CD4-positive, alpha-beta T cell treated with Interleukin-21 for 1 hour (primary cell): ENCODE data around the gene RND3.

Experiments
- DNase-seq: peaks from one replicate; pipeline ENCODE4 v3.0.0-alpha.2; 2020

Gene RND3

DNA sequence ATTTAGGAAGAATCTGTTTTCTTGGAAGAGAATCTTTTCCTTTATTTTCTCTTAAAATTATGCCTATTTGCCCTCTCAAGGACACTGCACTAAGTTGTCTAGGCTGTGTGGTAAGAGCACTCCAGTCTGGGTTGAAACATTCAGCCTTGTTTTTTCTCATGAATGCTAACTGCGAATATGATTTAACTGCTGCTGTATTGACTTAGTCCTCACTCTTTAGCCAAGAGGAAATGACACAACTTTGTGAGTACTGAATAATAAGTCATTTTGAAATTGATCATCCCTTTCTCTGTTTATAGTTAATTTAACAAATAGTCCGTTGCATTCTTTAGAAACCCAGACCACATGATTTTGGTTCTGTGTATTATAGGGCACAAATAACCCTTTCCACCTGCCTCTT, 4.5 kb upstream of the RND3 start:
- DNase-seq, result no peak

DNA sequence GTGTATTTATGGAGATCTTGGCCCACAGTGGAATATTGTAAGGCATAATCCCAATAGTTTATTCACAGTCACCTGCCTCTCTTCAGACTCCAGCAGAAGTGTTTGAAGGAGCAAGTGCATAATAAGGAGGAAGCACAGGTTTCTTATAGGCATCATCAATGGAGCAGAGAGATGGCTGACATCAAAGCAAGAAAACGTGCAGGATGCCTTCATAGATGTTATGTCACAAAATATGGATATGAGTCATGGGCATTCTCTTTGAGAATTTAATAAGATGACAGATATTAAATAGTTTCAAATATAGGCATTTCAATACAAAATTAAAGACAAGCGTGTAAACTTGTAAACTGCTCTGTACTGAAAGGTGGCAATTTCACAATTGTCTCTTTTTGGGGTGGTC, 4.0 kb upstream of the RND3 start:
- no peak for DNase-seq

DNA sequence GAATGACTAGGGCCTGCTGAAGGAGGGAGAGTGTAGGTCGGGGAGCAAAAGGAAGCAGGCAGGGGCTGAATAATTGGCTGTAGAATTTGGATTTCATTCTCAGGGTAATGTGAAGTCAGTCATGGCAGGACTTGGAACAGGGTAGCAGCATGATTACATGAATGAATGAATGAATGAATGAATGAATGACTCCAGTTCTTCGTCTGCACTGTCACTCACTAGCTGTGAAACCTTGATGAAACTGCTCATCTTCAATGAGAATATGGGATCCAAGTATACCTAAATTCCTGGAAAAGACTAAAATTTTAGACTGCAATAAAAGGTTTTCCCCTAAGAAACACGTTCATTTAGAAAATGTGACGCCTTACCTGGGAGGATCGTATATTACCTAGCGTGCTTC, 3.0 kb upstream of the RND3 start:
- DNase-seq, result no peak

DNA sequence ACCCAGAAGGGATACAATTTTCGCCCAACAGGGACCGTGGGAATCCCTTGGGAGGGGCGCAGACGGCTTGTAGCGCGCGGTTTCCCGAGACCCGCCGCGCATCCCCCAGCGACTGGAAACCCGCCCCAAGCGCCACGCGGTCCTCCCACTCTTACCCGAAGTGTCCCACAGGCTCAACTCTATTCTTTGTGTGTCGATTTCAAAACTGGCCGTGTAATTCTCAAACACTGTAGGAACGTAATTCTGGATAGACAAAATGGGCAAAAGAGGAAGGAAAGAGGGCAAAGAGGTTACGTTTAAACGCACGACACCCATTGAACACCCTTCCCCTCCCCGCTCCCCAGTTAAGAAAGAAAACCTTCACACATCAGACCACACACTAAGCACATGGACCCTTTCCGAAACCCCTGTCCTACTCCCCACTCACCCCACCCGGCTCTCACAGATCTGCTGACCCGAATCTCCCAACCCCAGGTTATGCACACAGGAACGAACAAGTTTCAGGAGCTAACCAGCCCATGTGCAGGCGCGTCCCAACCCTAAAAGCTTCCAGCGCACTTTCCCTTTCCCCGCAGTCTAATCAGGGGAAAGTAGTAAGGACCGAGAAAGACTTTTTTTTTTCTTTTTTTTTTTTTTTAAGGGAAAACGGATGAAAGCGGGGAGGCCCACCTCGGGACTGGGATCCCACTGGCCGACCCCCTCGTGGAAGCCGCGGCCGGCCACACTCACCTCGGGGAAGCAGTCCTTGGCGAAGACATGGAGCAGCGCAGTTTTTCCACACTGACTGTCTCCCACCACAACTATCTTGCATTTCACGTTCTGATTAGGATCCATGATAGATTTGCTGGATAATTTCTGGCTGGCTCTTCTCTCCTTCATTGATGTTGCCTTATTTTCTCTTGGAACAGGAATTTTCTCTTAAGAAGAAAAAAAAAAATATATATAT, 655 bp downstream of the RND3 start:
- DNase-seq, result no peak

DNA sequence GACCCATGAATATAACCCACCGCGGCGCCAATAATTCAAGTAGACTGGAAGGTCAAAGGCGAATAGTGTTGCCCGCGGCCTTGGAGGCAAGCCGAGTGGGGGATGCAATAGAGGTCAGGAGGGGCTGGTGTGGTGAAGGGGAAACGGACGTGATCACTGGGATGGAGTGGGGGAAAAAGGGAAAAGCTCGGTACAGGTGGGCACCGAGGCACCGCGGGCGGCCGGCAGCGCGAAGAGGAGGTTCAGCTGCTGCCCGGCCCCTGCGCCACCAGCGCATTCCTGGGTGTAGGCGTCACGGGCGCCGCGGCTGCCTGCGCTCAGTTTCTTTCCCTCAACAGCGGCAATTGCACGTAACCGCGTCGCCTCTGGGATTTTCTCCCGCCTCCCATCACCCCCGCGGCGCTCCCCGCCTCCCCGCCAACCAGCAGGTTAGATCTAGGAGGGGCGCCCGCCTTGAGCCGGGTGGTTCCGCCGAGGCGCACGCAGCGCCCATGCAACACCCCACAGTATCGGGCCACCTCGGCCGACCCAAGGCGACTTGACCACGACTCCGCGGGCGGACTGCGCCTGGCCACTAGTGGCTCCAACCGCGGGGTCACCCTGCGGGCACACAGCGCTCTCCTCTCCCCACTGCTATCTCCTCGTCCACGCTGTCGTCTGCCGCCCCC, 1.5 kb downstream of the RND3 start:
- DNase-seq, result no peak

DNA sequence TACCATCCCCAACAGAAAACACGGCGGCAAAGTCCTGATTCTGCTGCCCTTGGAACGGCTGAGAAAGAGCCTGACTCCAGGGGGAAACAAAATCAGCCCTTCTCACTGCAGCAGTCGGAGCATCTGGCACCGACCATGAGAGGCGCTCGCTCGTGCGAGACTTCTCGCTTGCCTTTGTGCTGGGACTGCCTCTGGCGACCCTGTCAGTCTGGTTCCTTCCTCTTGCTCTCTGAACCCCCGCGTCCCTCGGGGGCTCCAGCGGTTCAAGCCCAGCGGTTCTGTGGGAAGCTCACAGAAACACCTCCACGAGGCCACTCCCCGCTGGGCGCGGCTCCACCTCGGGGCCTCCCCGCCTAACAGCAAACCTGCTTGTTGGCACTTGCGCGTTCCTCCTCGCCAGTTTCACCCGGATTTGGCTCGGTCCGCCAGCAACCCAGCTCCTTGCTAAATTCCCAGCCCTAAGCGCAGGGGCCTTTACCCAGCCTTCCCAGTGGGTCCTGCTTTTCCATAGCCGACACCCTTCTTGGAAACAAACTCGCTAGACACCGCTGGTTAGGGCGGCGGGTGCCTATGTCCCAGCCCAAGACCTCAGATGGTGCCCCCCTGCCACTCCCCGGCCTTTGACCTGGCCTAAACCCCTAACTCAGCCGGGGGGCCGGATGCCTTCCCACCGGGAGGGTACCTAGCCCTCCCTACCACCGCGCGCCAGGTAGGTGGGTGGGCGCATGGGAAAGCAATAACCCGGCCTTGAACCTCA, 2.2 kb downstream of the RND3 start:
- DNase-seq, result no peak

DNA sequence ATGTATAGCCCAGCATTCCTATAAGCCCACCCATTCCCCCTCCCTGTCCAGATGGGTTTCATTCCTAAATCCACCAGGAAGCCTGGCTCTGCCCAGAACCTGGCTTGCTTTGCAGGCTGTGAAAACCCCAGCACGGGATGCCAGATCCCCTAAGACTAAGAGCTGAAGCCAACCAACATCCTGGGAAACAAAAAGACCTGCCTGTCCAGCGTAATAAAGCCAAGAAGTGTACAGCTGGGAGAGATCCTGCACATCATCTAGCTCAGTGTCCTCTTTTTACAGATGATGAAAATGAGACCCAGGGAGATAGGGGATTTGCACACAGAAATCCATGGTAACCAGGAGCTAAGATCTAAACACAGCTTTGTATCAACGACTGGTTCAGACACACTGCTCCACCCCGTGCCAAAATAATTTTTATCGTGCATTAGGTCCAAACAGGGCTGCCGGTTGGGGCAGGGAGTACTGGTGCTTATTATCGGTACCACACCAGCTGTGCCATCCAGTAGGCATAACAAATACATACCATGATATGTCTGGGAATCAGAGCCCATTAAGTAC, 2.9 kb downstream of the RND3 start:
- DNase-seq, result no peak

DNA sequence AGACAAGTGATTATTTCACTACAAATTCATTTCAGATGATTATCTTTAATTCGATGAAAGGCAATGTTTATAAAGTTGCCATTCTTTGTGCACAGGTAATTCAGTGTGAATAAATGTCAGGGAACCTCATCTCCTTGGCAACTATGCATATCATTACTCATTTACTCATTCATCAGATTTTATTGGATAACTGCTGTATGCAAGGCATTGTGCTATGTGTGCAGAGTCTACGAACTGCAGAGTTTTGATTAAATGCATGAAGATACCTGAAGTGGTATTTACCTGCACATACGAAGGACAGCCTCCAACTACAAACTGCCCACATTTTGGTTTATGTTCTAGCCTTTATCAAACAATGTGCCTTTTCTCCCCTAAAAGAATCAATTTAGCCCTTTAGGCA, 3.5 kb downstream of the RND3 start:
- DNase-seq, result no peak

DNA sequence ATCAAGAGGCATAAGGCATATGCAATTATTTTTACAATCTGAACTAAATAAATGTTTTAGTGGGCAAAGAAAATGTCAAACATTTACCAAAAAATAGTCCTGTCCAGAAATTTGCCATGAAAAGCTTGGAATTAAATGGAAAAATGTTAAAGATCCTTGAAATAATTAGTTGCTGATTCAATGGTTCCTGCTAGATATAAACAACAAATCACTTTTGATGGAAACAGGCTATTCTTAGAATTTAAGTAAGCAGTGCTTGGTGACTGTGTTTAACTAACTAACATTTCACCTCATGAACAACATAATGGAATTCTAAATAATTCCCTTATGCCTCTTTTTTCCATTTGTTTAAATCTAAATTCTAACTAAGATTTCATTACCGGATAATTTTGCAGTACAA, 3.9 kb downstream of the RND3 start:
- DNase-seq, result no peak

DNA sequence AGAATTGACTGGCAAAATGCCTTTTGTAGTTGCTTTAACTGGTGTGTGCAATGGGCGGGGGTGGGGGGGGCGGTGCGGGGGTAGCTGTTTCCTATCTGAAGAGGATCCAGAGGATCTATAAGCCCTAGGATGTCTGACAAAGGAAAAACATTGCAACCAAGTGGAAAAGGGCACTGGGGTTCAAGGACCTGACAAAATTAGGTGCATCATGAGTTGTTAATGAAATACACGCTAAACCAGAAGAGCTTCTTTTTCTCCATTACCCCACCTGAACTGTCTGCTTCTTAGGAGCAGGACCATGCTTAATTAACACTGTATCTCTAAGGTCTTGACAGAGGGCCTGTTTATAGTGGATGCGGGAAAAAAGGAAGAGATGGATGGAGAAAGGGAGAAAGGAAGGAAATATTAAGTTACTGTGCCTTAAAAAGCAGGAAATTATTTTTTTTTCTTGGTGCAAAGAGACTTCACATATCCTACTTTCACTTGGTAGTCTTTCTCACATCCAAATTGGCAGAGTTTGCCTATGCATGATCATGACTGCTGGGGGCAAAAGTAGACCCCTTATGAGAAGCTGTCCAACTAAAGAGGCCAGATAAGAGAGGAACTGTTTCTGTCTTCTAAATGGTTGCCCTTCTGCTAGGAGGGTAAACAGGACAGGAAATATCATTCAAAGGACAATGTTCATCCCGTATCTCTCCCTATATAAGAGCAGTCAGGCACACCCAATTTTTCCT, 4.6 kb downstream of the RND3 start:
- DNase-seq, result no peak

DNA sequence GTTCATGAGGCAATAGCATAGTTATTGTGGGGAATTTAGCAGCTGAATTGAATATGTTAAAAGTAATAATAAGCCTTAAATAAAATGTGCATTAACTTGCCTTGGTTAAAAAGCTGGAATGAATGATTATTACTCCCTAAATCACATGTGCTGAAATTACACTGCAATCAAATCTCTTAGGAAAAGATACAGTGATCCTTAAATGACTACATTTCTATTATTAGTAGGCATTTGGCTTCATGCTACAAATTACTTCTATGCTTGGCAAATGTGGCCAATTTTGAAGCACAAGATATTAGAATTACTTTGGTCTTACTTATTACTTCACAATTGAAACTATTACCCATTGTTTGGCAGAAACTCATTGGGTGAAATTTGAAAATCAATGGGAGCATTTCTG, 5.4 kb downstream of the RND3 start:
- DNase-seq, result no peak

DNA sequence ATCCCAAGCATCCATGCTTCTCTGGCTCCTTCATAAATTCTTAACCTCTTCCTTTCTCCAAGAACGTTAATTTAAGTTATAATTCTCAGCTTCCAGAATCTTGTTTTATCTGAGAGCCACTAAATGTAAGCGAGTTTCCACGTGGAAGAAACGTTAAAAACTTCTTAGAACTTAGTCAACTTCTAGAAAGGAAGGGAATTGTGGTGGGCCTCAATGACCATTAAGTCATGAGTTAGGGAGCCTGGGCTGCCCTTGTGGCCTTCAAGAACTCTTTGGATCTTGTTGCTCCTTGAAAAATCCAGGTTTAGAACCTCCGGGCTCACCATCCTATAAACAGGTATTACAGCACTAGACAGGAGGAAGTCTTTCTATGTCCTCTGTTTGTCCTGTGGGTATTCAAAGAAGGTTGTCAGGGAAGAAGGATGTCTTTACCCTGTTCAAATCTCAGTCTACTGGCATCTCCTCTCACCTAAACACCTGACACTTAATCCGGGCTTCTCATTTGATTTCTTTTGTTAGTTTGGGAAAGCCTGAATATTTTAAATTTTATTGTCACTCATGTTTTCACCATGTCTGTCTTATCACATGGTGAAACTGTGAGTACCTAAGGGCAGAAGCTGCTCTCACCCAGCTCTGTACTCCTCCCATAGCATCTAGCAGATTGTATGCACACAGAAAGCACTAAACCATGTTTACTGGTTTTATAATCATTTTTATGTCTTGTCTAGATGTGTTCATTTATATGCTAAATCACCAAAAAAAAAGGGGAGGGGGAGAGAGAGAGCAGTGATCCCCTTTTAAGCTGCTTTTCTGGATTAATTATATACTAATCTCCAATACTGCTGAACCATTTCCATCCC, 6.3 kb downstream of the RND3 start:
- DNase-seq, result no peak

DNA sequence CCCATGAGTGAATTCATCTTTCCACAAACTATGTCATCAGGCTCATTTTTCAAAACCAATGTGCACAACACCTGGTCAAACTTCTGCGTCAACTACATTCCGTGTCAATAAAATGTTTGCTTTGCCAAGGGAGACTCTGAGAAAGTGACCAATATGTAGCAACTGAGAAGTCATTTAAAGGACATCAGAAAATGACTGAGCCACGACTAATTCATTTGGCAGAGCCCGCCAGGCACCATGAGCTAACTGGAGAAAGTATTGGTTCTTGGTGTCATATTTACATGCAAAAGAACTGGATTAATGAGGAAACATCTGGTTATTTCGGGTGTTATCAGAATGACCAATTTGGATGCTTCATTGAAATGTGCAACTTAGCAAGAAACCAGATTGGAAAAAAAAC, 7.2 kb downstream of the RND3 start:
- DNase-seq, result no peak

DNA sequence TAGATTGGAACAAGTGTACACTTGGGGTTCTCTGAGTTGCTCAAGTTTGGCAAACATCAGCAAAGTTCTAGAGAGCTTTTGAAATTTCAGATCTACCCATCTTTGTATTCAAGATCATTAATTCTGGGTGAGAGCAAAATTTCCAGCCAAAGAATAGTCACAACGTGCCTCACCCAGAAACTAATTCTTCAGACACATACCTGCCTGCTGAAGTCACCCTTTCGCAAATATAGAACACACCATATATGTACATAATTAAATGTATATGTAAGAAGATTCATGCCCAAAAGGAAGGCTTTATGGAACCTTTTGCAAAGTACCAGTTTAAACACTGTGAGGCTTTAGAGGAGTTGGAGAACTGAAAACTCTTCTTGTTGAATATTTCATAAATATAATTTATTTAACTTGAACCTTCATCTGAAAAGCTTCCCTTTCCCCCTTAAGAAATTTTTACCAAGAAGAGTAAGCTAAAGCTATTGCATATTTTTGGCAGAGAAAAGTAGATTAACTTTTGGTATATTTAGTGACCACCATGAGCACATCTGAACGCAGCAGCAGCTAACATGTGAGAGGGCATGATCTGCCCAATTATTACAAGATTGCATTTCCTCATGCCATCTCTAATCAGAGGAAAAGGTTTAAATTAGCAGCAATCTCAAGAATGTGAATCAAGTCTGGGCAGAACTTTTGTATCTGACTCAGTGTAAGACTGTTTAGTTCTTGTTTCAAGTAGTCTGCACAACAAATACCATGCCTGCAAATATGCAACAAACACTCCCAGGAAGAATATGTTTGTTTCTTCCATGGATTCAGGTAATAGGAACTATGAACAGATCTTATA, 8.2 kb downstream of the RND3 start:
- DNase-seq, result no peak

DNA sequence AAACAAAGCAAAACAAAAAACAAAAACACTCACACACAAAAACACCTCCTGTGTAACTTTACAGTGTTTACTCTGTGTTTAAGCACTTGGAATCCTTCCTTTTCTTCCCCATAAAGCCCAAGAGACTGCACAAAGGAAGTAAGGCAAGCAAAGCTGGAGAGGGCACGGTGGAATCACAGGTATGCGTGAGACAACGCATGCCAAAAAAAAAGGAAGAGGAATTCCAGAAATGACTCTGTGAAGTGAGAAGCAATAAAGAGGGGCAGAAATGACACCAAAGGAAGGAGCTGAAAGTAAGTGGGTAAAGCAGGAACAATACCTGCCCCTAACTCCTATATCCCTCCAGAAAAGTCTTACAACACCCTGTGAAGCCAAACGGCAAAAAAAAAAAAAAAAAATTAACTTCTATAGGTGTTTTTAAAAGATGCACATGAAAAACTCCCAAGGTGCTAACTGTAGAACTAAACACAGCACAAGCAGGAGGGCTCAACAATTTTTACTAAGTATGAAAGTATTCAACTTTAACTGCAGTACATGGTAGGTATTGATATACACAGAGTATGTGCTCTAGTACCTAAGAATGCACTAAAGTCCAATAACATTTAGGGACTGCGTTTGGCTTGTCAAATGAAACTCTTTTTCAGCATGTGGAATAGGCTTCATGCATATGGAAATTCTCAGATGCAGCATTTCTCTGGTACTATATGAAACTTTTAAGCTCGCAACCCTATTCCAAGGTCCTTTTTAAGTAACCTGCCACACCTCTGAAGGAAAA, 9.1 kb downstream of the RND3 start:
- DNase-seq, result no peak

DNA sequence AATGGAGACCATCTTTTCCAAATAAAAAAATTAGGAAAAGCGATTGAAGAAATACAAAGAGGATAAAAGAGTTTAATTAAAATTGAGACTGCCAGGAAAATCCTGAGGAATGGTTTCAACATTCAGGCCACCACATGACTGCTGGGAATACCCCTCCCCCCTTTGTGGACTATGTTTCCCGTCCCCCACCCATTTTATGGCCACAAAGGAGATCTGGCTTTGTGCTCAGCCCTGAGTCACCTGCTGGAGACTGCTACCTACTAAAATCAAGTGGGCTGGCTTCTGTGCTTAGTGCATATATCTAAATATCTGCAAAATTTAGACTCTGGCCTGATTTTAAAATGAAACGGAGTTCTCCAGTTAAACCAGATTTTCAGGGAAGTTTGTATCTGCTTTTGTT, 10.1 kb downstream of the RND3 start:
- no peak for DNase-seq

DNA sequence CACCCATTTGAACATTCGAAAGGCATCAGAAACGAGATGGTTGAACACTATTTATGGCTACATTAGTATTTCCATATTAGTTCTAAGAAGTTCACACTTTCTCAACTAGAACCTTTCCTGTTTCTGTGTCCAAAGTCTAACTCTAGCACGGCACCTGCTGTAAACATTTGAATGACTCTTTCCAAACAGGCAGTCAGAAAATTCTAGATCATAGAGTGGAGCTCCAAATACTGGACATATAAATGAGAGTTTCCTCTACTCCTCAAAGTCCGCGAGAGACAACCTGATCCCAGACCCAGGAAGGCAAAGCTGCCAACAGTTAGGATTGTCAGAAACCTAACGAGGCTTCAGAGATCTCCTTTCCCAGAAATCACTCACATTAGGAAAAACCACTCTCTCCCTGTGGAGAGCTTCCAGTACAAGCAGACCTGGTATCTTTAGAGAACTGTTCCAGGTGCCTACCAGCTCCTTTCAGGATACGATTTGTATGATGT, 10.6 kb downstream of the RND3 start:
- no peak for DNase-seq

DNA sequence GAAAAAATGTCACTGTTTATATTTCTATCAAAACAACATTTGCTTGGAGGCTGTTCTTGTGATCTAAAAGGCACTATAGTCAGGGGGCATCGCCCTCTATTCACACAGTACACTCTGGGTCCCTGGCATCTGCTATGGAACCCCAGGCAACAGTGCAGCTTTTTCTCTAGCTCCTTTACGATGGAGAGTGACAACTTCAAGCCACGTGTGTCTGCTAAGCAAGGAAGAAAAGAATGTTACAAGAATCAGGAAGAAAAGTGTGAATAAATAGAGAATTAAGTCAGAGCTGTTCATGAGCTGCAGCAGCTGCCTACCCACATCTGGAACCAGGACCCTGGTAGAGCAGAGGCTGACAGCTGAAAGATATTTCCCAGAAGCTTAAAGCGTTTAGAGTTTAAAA, 11.2 kb downstream of the RND3 start:
- no peak for DNase-seq

DNA sequence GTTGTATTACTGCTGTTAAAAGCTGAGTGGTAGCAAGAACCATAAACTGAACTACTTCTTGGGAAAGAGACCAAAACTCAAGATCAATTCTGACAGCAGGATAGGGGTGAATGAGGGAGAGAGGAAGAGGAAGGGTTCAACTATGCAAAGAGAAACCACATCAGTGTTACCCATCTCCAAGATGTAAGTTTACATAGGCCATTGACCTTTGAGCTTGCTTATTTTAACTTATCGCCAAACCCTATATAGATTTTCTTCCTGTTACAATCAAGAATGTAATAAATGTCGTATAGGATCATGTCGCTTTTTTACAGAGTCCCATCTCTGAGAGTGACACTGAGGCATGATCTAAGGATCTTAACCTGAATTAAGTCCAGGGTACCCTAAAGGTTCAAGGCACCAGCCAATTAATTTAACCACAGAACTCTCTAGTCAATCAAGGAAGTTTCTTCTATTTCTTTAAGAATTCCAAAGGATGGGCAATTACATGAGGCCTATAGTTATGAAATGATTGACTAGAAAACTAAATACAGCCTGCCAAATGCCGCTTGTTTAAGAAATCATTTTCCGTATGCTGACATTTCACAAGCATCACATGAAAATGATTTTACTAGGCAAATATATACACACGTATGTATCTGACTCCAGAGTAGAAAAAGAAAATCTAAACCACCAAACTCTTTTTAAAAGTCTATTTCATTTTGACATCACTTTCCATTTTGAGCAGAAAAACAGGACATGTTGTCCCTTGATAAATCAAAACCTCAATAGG, 11.8 kb downstream of the RND3 start:
- DNase-seq, result no peak
